T-helper 17 cell (primary cell): ENCODE results near the gene HOXC12. TPM values are rescaled to one million over a fixed set of nuclear protein-coding genes. Genes with fewer than 3 reads are reported as not detected.

ENCODE experiments used
- ATAC-seq: fragments of 150-1000 bp; cut with Tn5 transposase; 2 replicates; pipeline ENCODE4 v1.10.0; 2021; ENCODE audit warnings: mild to moderate bottlenecking, moderate library complexity
- DNase-seq, 3 donors: peaks; one replicate each; pipeline versions ENCODE4 v3.0.0 to v3.0.0-alpha.2; 2020 to 2021
- H3K9me3 ChIP-seq: one replicate; pipeline ENCODE4 v1.7.0; 2013; ENCODE audit warnings: low read length, mild to moderate bottlenecking; ENCODE audit not compliant: control insufficient read depth, poor library complexity, severe bottlenecking
- H3K27ac Mint-ChIP-seq: one replicate; pipeline ENCODE4 v1.8.0; 2022; ENCODE audit warnings: mild to moderate bottlenecking, moderate library complexity, mixed read lengths
- H3K27me3 Mint-ChIP-seq: one replicate; pipeline ENCODE4 v1.8.0; 2022; ENCODE audit warnings: mixed read lengths
- H3K36me3 Mint-ChIP-seq: one replicate; pipeline ENCODE4 v1.8.0; 2022; ENCODE audit warnings: low read depth, mixed read lengths
- H3K4me1 Mint-ChIP-seq: one replicate; pipeline ENCODE4 v1.8.0; 2022; ENCODE audit warnings: mild to moderate bottlenecking, mixed read lengths
- H3K4me3 Mint-ChIP-seq: one replicate; pipeline ENCODE4 v1.8.0; 2022; ENCODE audit warnings: mild to moderate bottlenecking, moderate library complexity, mixed read lengths
- total RNA-seq, 4 donors: library from RNA in 2 of 4; stranded (reverse) in 2 of 4; gene quantifications; one replicate each; pipeline ENCODE4 v1.2.3 and lab custom pipeline; 2022 to 2026

HOXC12 gene, protein sequence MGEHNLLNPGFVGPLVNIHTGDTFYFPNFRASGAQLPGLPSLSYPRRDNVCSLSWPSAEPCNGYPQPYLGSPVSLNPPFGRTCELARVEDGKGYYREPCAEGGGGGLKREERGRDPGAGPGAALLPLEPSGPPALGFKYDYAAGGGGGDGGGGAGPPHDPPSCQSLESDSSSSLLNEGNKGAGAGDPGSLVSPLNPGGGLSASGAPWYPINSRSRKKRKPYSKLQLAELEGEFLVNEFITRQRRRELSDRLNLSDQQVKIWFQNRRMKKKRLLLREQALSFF
- total RNA-seq (not detected), total RNA-seq (lab: John Stamatoyannopoulos, UW) (0 reads per million in 2 donors)

DNA sequence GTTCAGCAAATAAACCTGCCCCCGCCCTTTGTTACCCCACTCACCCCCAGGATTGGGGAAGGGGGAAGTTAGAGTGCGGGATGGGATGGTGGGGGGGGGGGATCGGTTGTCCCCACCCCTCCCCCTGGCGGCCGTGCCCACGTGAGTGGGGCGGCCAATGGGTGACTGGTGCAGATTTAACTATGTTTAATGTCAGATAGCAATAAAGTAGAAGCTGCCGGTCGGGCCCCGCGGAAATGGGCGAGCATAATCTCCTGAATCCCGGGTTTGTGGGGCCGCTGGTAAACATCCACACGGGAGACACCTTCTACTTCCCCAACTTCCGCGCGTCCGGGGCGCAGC is at the start of gene HOXC12:
HOXC12 (plus strand) TSS at position 210 of the 342 bp plus-strand sequence; CDS start at position 237, 27 bp downstream.
- H3K27ac Mint-ChIP-seq: peak within 1 kb of the TSS; percentile 93
- peaks cover 4% of the 10 kb centered on the region for H3K9me3 ChIP-seq
- H3K36me3 Mint-ChIP-seq: peaks cover 14% of the 10 kb centered on the region
- peaks cover 86% of the 10 kb centered on the region for H3K27me3 Mint-ChIP-seq
- H3K4me3 Mint-ChIP-seq: peak within 1 kb of the TSS; percentile 81
- H3K4me1 Mint-ChIP-seq: peaks cover 26% of the 10 kb centered on the region
- no peak for DNase-seq
- no peak for ATAC-seq

DNA sequence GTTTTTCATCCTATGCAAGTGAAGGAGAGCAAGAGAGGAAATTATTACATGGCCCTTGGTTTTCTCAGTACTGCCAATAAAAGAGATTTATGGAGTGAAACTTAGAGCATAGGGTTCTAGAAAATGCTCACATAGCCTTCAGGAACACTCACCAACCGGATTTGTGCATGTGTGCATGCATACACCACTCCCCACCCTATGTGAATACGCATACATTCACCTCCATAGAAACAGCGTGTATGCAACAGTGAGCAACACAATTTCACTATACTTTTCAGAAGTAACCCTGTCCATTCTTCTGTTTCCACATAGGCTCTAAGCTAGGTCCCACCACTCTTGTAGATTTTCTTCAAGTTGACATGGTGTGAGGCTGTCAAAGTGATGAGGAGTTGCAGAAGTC is 47.6 kb upstream of the HOXC12 start:
- no peak for ATAC-seq

DNA sequence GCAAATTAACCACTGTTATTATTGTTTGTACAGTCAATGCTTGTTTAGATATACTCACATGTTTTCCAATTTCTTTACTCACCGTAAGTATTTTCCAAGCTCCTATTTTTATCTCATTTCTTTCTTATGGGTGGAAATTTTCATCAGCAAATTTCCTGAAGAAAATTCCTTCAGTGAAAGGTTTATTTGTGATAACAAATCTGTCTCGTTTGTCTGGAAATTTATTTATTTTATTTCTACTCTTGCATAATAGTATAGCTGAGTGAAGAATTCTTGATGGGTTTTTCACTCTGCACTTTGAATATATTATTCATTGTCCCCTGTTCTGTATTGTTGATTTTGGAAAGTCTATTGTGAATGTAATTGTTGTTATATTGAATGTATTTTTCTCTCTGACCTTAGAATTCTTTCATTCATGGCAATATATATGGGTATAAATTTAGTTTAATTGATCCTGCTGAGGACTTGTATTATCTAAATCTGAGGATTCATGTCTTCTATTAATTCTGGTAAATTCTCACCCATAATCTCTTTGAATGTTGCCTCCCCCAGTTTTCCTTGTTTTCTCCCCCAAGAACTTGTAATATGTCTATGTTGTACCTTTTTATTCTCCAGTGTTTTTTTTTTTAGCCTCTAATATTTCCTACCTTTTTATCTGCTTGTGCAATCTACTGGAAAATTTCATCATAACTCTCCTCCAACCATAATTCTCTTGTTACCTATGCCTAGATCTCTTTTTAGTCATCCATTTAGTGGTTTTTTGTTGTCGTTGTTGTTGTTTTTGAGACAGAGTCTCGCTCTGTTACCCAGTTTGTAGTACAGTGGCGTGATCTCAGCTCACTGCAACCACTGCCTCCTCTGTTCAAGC is 37.7 kb upstream of the HOXC12 start:
- Mint-ChIP-seq H3K36me3 (peaks cover 3% of the 10 kb centered on the region), H3K4me3 (no peak overlapping the region), H3K27me3 (peaks cover 84% of the 10 kb centered on the region), H3K27ac (no peak overlapping the region), H3K4me1 (peaks cover under 1% of the 10 kb centered on the region)
- ATAC-seq: no peak
- DNase-seq: no peak
- no peaks in the 10 kb centered on the region for H3K9me3 ChIP-seq

More for the DNA sequence above, 47.6 kb upstream of the HOXC12 start:
- Mint-ChIP-seq H3K27me3 (peaks cover 38% of the 10 kb centered on the region), H3K4me1 (peaks cover 4% of the 10 kb centered on the region), H3K27ac (no peak overlapping the region), H3K4me3 (no peak overlapping the region), H3K36me3 (no peaks in the 10 kb centered on the region)
- H3K9me3 ChIP-seq: no peaks in the 10 kb centered on the region
- DNase-seq: no peak

DNA sequence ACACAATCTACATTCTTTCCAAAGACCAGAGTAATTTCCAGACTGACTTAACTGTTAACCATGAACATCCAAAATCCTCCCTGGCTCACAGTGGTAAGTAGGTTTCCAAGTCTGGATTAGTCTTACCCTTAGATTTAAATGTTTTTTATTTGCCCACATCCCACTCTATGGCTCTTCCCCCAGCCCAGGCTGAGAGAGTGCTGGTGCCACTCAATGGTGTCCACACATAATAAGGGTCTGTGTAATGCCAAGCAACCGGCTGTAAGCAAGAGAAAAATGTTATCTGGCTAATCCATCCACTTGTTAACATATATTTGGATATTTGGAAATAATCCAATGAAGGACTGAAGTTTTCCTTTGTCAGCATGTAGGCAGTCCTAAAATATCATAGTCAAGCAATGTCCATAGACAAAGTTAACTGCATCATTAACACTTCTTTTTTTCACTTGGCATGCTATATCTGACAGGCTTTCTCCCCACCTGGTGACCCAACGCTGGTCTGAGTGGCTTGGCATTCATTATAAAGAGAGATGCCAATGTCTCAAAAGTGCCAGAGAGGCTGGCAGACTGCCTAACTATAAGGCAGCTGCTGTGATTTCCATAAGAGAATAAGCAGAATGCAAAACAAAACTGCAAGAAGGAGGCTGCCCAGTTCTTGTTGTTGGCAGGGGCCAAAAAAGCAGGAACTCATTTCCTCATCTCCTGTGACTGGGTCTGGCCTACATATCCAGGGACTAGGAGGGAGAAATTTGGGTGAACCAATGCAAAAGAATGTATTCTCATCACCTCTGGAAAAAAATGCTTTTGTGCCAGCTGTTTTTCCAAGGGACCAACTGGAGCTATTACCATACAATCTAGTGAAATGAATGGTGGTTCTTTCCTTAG is 29.9 kb upstream of the HOXC12 start:
- DNase-seq (no peak), ATAC-seq (no peak)
- Mint-ChIP-seq H3K4me3 (no peak overlapping the region), H3K36me3 (peaks cover 11% of the 10 kb centered on the region), H3K27ac (no peak overlapping the region), H3K27me3 (peaks cover 95% of the 10 kb centered on the region), H3K4me1 (peaks cover 5% of the 10 kb centered on the region)
- peaks cover 3% of the 10 kb centered on the region for H3K9me3 ChIP-seq

DNA sequence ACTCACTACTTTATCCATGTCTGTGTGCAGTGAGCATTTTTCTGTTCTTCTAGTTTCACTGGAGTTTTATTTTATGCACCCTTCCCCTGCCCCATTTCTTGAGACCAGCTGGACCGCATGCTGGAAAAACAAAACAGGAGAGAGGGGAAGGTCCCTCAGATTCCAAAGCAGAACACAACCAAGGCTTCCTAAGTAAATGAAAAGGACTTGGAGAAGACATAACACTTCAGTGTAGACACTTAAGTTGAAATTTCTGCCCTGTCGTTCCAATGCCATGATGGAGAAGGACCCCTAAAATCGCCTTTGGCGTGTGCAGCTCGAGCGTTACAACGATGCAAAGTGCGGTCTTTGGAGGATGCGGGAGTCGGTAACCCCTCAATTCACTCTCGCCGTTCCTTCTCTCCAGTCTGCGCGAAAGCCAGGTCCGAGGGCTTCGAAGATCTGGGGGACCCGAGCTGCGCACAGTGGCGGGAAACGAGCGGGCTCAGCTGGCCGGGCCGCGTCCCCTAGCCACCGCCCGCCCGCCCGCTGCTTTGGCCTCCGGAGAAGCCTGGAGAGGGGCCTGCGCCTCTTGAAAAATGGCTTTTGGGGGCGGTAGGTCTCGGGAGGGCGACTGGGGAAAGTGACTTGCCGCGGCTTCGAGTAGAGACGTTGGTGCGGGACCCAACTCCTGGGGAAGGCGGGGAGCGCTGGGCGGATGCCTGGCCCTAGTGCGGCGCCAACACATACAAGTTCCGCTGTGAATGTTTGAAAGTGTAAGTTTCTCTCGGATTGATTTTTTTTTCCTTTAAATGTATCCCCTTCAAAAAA is 27.3 kb upstream of the HOXC12 start:
- DNase-seq: no peak
- no peak overlapping the region for H3K27ac Mint-ChIP-seq
- H3K27me3 Mint-ChIP-seq: peaks cover 89% of the 10 kb centered on the region
- peaks cover 7% of the 10 kb centered on the region for H3K9me3 ChIP-seq
- peaks cover 3% of the 10 kb centered on the region for H3K4me1 Mint-ChIP-seq
- H3K4me3 Mint-ChIP-seq: no peak overlapping the region
- H3K36me3 Mint-ChIP-seq: peaks cover 10% of the 10 kb centered on the region
- ATAC-seq: no peak

DNA sequence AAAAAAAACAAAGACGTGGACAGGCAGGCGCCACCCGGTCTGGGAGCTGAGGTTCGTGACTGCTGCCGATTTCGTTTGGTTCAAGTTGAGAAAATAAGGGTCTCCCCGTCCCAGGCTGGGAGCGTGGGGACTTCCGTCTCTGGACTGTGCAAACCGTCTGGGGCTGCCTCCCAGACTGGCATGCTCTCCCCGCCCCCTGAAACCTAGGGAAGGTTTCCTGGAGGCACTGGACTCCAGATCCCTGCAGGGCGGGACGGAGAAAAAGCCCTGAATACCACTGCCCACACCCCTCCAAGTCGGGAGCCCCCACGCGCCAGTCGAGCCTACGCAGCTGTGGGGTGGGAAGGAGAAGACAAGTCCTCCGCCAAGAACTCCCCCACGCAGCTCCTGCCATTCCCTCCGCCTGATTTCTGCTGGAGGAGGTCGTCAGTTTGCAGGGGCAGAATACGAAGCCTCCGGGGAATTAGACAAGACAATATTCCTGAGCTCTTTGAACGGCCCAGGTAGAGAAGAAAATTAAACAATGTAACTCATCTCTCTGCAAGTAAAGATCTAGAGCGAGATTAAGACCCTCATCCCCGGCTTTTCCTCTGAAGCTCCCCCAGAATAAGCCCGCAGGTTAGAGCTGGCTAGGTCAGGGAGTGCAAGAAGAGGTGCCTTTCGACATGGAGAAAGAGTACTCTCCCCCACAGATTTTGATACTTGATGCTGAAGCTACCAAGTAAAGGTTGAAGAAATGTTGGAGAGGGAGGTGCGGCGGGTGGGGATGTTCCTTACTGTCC is 26.5 kb upstream of the HOXC12 start:
- Mint-ChIP-seq H3K27me3 (peaks cover 89% of the 10 kb centered on the region), H3K4me3 (peak overlapping the region; percentile 41), H3K36me3 (peaks cover 8% of the 10 kb centered on the region), H3K4me1 (peaks cover 2% of the 10 kb centered on the region), H3K27ac (no peak overlapping the region)
- DNase-seq: no peak
- ATAC-seq: no peak
- peaks cover 7% of the 10 kb centered on the region for H3K9me3 ChIP-seq

DNA sequence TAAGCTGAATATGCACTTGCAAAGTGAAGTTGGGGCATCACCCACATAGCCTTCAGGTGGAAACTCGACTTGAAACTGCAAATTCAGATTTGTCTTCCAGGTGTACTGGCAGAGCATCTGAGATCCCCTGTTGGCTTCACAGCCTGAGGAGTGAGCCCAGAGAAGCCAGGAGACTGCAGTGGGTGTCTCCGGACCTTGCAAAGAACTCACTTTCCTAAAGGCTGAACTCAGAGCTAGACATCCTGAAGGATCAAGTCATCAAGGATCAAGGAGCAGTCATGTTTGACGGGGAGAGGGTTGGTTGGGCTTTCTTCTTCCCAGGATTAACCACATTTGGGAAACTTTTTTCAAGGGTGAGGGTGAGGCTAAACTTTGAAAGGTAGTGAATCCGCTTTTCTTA is 25.2 kb upstream of the HOXC12 start:
- DNase-seq: no peak
- Mint-ChIP-seq H3K27me3 (peaks cover 89% of the 10 kb centered on the region), H3K36me3 (peaks cover 4% of the 10 kb centered on the region), H3K4me1 (peaks cover 2% of the 10 kb centered on the region), H3K27ac (no peak overlapping the region), H3K4me3 (no peak overlapping the region)
- H3K9me3 ChIP-seq: peaks cover 7% of the 10 kb centered on the region
- ATAC-seq: no peak

DNA sequence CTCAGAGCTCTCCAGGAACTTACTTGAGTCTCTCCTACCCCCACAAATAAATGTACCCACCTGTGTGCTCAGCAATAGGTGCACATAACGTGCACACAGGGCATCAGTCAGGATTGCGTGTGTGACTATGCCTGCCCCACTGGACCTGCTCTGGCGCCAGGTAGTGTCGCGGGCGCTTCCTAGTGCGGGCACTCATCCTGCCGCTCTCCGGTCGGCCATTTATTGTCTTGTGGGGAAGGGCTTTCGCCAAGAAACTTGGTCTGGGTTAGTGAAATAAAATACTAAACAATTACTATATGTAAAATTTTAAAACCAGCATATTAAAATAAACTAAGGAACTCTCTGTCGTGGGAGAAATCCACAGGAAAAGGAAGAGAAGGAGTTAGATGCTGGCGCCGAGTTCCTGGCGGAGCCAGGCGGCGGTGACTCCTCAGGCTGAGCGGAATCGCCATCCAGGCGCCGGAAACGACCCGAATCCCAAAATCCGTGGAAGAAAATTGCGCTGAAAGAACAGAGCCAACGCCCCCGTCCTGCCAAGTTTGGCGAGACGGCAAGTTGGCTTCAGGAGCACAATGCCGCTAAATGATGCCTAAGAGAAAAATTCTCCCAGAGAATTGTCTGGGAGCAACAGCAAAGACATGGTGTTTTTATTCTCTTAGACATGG is 24.0 kb upstream of the HOXC12 start:
- H3K27ac Mint-ChIP-seq: no peak overlapping the region
- H3K4me3 Mint-ChIP-seq: no peak overlapping the region
- ATAC-seq (no peak), DNase-seq (no peak)
- H3K4me1 Mint-ChIP-seq: peaks cover 7% of the 10 kb centered on the region
- peaks cover 7% of the 10 kb centered on the region for H3K9me3 ChIP-seq
- peaks cover 7% of the 10 kb centered on the region for H3K36me3 Mint-ChIP-seq
- H3K27me3 Mint-ChIP-seq: peaks cover 89% of the 10 kb centered on the region

DNA sequence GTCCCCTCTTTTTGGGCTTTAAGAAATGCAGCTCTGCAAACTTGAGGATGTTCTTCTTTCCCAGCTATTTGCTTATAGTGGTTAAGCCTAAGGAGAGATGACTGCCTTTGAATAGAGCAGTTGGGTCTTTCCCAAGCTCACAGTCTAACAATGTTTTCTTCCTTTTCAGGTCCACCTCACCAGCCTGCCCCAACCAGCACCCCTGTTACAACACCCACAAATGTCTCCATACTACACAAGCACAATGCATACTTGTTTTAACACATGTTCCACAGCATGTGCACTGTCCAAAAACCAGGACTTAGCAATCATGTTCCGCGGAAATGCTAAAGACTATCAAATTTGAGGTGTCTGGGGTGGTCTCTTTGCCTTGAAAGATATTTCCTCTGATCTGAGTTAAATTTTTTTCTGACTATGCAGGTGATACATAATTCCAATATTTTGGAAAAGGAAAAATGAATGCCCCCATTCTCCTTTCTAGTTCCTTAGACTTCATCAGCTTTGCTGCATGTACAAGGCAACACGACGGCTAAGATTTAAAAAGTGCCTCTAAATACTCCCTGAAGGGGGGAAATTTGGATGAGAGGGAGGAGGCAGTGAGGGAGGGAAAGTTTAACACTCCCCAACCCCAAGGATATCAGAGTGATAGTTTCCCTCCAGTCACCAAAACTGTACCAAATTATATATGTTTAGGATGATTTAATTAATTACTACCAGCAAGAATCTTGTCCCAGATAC is 22.7 kb upstream of the HOXC12 start:
- peaks cover 89% of the 10 kb centered on the region for H3K27me3 Mint-ChIP-seq
- ATAC-seq: no peak
- H3K4me1 Mint-ChIP-seq: peaks cover 7% of the 10 kb centered on the region

DNA sequence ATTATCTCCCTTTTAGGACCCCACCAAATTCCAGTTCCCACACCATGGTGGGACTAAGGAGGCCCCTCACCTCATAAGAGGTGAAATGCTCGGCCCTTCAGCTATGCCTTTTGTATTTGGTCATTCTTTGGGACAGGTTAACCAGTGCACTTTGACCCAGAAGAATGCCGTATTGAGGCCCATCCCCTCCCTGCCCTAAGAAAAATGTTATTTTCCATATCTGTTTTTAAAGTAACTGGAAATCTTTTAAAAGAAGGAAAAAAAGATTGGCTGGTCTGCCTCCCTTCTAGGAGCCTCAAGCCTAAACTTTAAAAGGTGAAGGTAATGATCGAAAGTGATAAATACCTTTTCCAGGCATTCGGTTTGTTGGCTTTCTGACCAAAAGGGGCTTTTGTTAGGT is 21.8 kb upstream of the HOXC12 start:
- DNase-seq (no peak), ATAC-seq (no peak)
- Mint-ChIP-seq H3K36me3 (peaks cover 10% of the 10 kb centered on the region), H3K27ac (no peak overlapping the region), H3K4me3 (no peak overlapping the region), H3K4me1 (peaks cover 8% of the 10 kb centered on the region), H3K27me3 (peaks cover 90% of the 10 kb centered on the region)
- peaks cover 4% of the 10 kb centered on the region for H3K9me3 ChIP-seq

More for the DNA sequence above, 22.7 kb upstream of the HOXC12 start:
- H3K4me3 Mint-ChIP-seq: no peak overlapping the region
- H3K27ac Mint-ChIP-seq: no peak overlapping the region
- H3K36me3 Mint-ChIP-seq: peaks cover 8% of the 10 kb centered on the region
- DNase-seq: no peak
- peaks cover 6% of the 10 kb centered on the region for H3K9me3 ChIP-seq
